ENCODE data around the gene GMPPB. TPM values are rescaled to one million over a fixed set of nuclear protein-coding genes. Genes with fewer than 3 reads are reported as not detected.
"Not testable (repeated sequence)": the region's sequence is repeated elsewhere in the genome, so short reads cannot be mapped to it uniquely, and the experiment has no call there.

The GMPPB gene
- total and polyA plus RNA-seq, 2 of the 8 experiments (the other 6 are each of a cell fraction or from before 2014, with no cell fraction given), result 20.9 to 23.9 TPM

GRCh38 chr3:49687424-49687795 is 36.3 kb downstream of the GMPPB start:
- H3K4me1 ChIP-seq (replicated peaks in 1 of 4; ENCODE audit: control insufficient read depth in 3 of 4, insufficient read depth in 4 of 4, low read length in 3 of 4); DNase-seq (ENCODE audit: low read depth in 1 of 2, low spot score in 2 of 2); H3K56ac ChIP-seq (replicated peaks; ENCODE audit: insufficient read length, low read depth, low read length); H3K9me3 ChIP-seq (ENCODE audit: insufficient read depth in 2 of 2, low read depth in 1 of 2, low read length in 1 of 2); H3K27ac ChIP-seq (ENCODE audit: low read depth, low read length); H3K14ac ChIP-seq (ENCODE audit: insufficient read length); H3K79me1 ChIP-seq (ENCODE audit: low read depth, low read length); CTCF ChIA-PET (ENCODE audit: partially characterized antibody); FAIRE-seq; H2AK5ac ChIP-seq (ENCODE audit: low read depth, low read length); H3K9ac ChIP-seq (replicated peaks in 1 of 4; ENCODE audit: extremely low read depth in 1 of 4, low read depth in 3 of 4, low read length in 3 of 4); H3K27me3 ChIP-seq (replicated peaks in 1 of 4; ENCODE audit: control insufficient read depth in 3 of 4, extremely low read depth in 1 of 4, insufficient read depth in 3 of 4, low read length in 3 of 4); H2BK12ac ChIP-seq (ENCODE audit: low read depth, low read length); H2AFZ ChIP-seq (ENCODE audit: low read length); H2BK20ac ChIP-seq (ENCODE audit: low read length); H4K5ac ChIP-seq (ENCODE audit: insufficient read length, low read depth, low read length); H2BK15ac ChIP-seq (ENCODE audit: low read length); H4K91ac ChIP-seq (replicated peaks; ENCODE audit: insufficient read length, low read length); H2BK120ac ChIP-seq (replicated peaks; ENCODE audit: low read depth, low read length); H4K20me1 ChIP-seq (replicated peaks in 1 of 2; ENCODE audit: control insufficient read depth in 1 of 2, insufficient read depth in 2 of 2, low read length in 2 of 2); H4K8ac ChIP-seq (ENCODE audit: extremely low read depth, insufficient read depth, low read length); H3K4ac ChIP-seq (replicated peaks; ENCODE audit: insufficient read length, low read depth, low read length); H3K18ac ChIP-seq (ENCODE audit: extremely low read depth, low read length); H3K23ac ChIP-seq (ENCODE audit: insufficient read length); H3K79me2 ChIP-seq (ENCODE audit: control insufficient read depth in 1 of 2, insufficient read depth in 2 of 2, low read length in 2 of 2); H2BK5ac ChIP-seq (ENCODE audit: low read depth, low read length): not testable (repeated sequence)
- Histone ChIP-seq H3K4me2 (ENCODE audit: insufficient read depth in 1 of 2, low read depth in 2 of 2, low read length in 2 of 2) (peak overlapping the region; percentile 77 to 99), H3K4me3 (ENCODE audit: extremely low read depth in 1 of 4, insufficient read depth in 2 of 4, low read depth in 3 of 4, low read length in 4 of 4) (peak overlapping the region; percentile 49 to 74 (median 52); a peak in 7 of 8 replicates), H3K36me3 (ENCODE audit: control insufficient read depth in 2 of 4, insufficient read depth in 4 of 4, low read length in 3 of 4) (peaks cover 14 to 15% (median 15%) of the 10 kb centered on the region in 4 experiments), H3K23me2 (ENCODE audit: low read depth, low read length) (peaks cover 14% of the 10 kb centered on the region)
- POLR2A ChIA-PET (ENCODE audit: partially characterized antibody), result interaction anchor here (2.6 kb wide), 1 partner anchor 31 kb away, joined by 12 read pairs; the partner anchor contains the start of gene AMIGO3
- 81% methylated on average over 7 of the region's 12 CpGs; no CpG with 5 or more reads in 1 of the 2 experiments for WGBS, 2 experiments (ENCODE audit: extremely low coverage in 1 of 2, insufficient coverage in 1 of 2, insufficient read length in 1 of 2, insufficient replicate concordance in 2 of 2, low coverage in 1 of 2, low lambda C conversion rate in 2 of 2, missing lambda C conversion rate in 1 of 2)

Measured in H1 (cell line).